HG03439 (cell line): ENCODE measurements around the gene KCNE5.
"Not testable (repeated sequence)": the region's sequence is repeated elsewhere in the genome, so short reads cannot be mapped to it uniquely, and the experiment has no call there.

Source experiments
- ATAC-seq: cut with Tn5 transposase; IDR thresholded peaks from one replicate; pipeline ENCODE4 v1.9.1; 2021; ENCODE audit warnings: mild to moderate bottlenecking, moderate library complexity; ENCODE audit not compliant: unreplicated experiment

Gene KCNE5, protein sequence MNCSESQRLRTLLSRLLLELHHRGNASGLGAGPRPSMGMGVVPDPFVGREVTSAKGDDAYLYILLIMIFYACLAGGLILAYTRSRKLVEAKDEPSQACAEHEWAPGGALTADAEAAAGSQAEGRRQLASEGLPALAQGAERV

DNA sequence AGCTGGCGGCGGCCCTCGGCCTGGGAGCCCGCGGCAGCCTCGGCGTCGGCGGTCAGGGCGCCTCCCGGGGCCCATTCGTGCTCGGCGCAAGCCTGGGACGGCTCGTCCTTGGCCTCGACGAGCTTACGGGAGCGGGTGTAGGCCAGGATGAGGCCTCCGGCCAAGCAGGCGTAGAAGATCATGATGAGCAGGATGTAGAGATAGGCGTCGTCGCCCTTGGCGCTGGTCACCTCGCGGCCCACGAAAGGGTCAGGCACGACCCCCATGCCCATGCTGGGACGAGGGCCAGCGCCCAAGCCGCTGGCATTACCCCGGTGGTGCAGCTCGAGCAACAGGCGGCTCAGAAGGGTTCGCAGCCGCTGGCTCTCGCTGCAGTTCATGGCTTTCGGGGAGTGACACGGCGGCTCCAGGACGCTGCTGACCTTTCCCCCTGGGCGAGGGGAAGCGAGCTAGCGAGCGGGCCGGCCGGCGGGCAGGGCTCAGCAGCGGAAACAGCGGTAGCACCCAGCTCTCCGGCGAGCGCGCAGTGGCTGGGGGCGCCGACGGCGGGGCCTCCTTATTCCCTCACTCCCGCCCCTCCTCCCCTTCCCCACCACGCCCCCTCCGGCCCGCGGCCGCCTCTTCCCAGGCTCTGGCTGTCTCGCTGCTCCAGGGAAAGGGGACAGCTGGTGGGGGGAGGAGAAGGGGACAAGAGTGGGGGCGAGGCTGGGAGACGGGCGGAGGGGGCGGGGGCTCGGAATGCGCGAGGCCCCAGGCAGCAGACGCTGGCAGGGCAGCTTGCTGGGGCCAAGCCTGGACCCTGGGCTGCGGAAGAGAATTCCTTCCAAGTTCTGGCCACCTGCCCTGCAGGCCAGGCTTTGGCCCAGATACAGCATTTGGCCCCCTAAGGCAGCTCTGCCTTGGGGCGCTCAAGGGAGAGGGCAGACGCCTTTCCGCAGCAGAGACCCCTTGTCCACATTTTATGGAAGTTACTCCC lies at the start of gene KCNE5:
TSS of gene KCNE5 (minus strand) at position 532 of the 976 bp plus-strand sequence. CDS start at position 380, 152 bp downstream.
- ATAC-seq, result no peak

DNA sequence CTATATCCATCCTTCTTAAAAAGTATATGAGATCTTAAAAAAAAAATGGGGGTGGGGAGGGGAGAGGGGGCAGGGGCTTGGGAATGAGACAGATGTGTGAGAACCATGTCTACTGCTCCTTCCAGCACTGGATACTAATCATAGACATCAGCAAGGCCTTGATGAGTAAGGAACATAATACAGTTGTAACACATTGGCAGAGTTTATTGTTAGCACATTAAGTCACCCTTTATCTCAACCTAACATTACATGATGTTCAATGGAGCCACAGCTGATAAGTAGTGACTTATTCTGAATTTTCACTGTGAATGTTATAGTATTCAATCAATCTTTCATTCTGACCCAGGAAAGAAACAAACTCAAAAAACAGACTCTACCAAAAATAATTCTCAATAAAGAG lies 47.3 kb upstream of the KCNE5 start:
- ATAC-seq, result no peak

DNA sequence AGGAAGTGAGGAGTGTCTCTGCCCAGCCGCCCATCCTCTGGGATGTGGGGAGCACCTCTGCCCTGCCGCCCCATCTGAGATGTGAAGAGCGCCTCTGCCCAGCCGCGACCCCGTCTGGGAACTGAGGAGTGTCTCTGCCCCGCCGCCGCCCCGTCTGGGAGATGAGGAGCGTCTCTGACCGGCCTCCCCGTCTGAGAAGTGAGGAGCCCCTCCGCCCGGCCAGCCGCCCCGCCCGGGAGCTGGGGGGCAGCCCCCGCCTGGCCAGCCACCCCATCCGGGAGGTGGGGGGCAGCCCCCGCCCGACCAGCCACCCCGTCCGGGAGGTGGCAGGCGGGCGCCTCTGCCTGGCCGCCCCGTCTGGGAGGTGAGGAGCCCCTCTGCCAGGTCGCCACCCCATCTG lies 46.2 kb upstream of the KCNE5 start:
- not testable (repeated sequence) for ATAC-seq

DNA sequence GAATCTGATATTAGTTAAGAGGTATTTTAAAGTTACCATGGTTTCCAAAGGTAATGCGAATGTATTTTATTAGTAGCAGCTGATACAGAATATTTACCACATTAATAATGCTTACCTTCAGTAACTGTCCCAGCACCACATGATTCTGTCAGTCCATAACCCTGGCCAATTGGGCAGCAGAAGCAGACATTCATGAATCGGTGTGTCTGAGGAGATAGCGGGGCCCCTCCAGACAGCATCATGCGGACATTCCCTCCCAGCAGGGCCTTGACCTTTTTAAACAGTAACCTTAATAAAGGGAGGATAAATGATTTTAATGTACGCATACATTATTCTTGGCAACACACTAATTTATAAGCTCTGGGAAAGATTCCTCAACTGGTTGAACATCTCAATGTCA lies 43.0 kb upstream of the KCNE5 start:
- no peak for ATAC-seq

DNA sequence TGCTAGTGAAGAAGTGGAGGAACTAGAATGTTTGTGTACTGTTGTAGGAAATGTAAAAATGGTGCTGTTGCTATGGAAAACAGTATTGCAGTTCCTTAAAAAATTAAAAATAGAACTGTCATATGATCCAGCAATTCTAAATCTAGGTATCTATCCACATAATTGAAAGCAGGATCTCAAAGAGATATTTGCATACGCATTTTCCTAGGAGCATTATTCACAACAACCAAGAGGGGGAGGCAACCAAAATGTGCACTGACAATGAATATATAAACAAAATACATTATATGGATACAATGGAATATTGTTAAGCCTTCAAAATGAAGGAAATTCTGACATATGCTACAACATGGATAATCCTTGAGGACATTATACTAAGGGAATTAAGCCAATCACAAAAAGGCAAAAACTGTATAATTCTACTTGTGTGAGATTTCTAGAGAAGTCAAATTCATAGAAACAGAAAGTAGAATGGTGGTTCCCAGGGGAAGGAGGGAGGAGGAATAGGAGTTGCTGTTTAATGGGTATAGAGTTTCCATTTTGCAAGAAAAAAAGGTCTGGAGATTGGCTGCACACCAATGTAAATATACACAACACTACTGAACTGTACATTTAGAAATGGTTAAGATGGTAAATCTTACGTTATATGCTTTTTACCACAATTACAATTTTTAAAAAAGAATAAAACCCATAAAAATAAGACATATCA lies 35.6 kb upstream of the KCNE5 start:
- no peak for ATAC-seq

DNA sequence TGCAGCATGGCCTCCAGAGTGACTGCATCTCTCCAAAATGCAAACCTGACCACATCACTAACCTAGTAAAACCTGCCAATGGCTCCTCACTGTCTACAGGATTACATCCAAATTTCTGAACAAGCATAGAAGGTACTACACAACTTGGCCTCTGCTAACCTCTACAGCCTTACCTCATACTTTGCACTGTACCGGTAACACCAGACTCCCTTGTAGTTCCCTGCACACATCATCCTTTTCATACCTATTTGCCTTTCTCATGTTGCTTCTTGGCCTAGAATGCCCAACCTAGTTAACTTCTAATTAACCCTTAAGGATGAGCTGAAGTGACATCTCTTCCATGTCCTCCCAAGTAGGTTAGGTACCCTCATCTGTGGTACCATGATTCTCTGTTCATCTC lies 33.4 kb upstream of the KCNE5 start:
- ATAC-seq, result no peak

DNA sequence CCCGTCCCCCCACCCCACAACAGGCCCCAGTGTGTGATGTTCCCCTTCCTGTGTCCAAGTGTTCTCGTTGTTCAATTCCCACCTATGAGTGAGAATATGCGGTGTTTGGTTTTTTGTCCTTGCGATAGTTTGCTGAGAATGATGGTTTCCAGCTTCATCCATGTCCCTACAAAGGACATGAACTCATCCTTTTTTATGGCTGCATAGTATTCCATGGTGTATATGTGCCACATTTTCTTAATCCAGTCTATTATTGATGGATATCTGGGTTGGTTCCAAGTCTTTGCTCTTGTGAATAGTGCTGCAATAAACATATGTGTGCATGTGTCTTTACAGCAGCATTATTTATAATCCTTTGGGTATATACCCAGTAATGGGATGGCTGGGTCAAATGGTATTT lies 32.4 kb upstream of the KCNE5 start:
- ATAC-seq, result not testable (repeated sequence)

DNA sequence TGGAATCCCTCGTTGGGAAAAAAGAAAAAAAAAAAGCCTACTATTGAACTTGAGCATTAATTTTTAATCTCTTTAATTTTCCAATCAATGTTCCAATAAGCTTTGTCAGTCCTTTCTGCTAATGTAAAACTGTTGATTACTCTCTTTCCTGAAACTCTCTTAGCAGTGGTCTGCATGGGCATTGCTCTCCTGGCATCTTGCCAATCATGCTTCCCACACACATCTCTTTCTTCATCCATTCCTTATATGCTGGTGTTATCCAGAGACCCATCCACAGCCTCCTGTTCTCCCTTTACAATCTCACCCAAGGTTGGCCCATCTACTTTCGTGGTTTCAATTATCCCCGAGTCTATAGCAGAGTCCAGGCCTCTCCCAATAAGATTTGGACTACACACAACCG lies 31.8 kb upstream of the KCNE5 start:
- no peak for ATAC-seq

DNA sequence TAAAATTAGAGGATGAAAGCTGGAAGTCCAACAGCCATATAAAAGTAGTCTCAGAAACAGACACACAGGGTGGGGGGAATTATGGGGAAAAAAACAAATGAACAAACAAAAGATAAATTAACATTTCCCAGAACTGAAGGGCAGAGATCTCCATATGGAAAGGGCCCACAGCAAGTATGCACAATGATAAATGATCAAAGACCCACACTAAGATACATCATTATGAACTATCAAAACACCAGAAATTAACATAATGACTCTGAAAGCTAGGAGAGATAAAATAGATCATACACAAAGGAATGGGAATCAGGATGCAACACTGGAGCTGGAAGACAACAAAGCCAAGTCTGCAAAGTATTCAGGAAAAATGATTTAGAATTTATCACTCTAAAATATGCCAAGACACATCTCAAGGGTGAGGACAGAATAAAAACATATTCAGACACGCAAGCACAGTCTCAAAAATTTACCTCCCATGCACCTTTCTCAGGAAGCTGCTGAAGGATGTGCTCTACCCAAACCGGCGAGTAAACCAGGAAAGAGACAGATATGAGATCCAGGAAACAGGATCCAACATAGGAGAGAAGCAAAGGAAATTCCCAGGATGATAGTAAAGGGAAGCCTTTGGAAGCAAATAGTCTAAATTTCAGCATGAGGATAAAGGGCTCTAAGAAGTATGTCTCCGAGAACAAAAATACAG lies 30.7 kb upstream of the KCNE5 start:
- no peak for ATAC-seq

DNA sequence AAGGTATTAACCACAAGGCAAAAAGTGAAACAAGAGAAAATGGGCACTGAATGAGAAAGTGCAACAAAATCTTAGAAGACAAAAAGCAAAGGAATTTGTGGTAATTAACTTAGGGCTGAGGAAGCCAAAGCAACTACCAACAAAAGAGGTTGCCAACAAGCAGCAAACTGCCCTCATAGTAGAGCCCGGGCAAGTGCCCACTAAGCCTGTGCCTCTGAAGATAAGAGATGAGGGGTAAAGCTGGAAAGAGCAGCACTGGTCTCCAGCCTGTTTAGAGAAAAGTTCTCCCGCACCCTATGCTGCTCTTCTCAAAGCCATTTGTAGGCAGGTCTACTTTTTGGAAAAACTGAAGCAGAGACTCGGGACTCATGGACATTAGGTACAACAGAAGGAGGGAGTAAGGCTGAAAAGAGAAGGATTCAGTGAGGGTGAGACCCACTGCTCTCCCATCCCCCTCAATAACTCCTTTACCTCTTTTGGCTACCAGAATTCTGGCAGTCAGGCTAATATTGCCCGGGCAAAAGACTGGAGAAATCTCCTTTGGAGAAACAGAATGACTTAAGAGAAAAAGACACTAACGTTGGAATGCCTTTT lies 29.6 kb upstream of the KCNE5 start:
- no peak for ATAC-seq

DNA sequence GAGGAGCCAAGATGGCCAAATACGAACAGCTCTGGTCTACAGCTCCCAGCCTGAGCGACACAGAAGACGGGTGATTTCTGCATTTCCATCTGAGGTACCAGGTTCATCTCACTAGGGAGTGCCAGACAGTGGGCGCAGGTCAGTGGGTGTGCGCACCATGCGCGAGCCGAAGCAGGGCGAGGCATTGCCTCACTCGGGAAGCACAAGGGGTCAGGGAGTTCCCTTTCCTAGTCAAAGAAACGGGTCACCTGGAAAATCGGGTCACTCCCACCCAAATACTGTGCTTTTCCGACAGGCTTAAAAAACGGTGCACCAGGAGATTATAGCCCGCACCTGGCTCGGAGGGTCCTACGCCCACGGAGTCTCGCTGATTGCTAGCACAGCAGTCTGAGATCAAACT lies 19.7 kb upstream of the KCNE5 start:
- not testable (repeated sequence) for ATAC-seq

DNA sequence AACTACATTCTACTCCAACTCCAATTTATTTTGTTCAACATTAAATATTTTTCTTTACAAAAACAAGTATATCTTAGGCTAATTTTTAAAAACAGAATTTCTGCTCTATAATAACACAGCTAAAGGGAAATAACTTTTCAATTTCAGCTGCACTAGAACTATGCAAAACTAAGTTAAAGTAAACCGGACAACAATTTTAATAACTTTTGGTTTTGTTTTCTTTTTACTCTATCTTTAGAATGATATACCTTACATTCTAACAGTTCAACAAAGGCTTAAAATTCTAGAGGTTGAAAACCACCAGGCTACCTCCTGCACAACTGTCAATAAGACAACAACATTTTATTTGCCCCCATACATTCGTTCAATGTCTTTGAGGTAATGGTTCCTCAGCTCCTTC lies 18.7 kb upstream of the KCNE5 start:
- no peak for ATAC-seq

DNA sequence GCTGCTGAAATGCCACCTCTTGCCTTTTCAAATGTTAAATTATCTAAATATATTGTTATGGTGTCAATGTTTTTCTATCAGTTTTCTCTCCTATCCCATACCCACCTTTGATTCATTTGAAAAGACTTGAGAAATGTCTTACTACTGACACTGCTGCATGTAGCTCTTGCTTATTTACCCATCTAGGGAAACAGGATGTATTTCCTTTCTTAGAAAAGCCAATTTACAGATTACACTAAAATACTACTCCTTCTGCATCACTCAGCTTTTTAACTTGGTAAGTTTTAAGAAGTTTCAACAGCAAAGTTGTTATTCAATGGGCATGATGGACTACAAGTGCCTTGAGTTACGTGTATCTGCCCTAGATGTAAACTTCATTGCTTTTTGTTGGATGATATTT lies 13.2 kb upstream of the KCNE5 start:
- ATAC-seq, result no peak

DNA sequence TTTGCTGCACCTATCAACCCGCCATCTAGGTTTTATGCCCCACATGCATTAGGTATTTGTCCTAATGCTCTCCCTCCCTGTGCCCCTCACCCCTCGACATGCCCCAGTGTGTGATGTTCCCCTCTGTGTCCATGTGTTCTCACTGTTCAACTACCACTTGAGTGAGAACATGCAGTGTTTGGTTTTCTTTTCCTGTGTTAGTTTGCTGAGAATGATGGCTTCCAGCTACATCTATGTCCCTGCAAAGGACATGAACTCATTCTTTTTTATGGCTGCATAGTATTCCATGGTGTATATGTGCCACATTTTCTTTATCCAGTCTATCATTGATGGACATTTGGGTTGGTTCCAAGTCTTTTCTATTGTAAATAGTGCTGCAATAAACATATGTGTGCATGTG lies 12.5 kb upstream of the KCNE5 start:
- ATAC-seq, result not testable (repeated sequence)

DNA sequence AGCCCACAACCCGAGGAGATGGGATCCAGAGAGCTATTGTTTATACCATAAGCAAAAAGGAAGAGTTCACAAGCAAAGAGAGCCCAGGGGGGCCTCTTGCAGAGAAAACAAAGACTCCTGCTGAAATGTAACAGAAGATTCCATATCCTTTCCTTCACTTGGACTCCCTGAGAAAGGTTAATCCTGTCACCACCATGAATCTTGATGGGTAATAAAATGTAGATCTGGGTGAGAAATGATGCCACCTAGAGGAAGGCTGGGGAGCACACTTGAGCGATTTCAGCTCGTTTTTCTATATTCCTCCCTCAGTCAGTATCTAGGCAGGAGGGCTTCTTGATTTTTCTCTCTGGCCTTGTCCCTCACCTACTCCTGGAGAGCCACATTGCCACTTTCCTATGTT lies 10.2 kb upstream of the KCNE5 start:
- ATAC-seq, result no peak

DNA sequence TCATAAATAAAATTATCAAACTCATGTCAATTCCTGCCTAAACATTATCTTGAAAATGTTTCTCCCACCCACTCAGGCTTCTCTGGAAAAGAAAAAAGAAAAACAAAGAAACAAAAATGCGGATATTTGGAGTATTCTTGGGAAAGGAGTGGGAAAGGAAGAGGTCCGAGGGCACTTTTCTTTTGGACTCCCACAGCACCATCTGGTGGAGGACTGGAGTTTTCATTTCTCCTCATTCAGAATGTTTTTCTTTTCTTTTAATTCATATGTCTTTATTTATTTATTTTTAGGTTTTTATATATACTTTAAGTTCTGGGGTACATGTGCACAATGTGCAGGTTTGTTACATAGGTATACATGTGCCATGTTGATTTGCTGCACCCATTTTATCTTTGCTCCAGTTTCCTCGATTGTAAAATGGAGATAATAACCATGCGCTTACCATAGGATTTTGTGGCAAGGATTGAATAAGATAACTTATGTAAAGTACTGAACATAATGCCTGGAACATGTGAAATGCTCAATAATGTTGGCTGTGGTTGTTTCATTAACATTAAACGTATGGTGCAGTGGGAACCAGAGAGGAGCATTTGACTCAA lies 8.0 kb upstream of the KCNE5 start:
- ATAC-seq, result no peak

DNA sequence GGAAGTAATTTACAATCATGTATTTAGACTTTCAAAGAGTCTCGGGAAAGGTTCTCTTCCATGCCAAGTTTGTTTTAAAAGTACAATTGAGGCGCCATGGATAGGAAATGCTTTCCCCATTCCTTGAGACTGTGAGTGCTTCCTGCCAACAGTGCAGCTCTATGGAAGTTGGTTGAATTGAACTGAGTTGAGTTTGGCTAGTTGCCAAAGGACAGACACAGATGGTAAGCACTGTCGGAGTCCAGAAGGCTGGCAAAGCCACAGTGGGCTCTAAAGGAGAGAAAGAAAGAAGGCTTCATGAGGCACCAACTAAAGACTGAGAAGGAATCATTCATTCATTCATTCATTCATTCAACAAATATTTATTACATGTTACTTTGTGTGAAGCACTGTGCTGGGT lies 4.3 kb upstream of the KCNE5 start:
- ATAC-seq, result no peak

DNA sequence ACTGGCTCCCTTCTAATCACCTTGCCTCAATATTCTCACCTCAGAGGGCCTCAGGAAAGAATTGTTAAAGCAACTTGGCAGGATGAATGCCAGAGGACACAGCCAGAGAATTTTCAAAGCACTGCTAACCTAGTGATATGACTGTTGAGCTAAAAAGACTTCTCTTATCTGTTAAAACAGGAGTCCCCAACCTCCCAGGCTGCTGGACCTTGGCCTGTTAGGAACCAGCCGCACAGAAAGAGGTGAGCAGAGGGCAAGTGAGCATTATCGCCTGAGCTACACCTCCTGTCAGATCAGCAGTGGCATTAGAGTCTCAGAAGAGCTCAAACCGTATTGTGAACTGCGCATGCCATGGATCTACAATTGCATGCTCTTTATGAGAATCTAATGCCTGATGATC lies 1.7 kb upstream of the KCNE5 start:
- ATAC-seq, result no peak

DNA sequence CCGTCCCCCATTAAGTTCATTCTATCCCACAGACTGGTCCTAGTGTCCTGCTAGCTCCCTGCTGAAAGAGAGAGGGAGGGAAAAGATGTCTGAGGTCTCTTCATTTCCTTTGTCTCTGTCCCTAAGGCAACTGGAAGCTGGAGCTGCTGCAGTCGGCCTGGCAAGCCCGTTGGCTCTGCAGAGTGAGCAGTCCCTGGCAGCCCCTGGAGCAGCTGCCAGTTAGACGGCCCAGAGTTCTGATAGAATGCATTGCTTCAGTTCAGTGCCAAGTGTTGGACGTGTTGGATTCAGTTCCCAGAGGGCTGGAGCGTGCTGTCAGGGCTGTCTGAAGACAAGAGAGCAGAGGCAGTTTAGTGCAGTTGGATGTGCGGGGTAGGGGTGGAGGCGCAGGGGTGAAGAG lies 975 bp downstream of the KCNE5 start:
- ATAC-seq, result no peak

DNA sequence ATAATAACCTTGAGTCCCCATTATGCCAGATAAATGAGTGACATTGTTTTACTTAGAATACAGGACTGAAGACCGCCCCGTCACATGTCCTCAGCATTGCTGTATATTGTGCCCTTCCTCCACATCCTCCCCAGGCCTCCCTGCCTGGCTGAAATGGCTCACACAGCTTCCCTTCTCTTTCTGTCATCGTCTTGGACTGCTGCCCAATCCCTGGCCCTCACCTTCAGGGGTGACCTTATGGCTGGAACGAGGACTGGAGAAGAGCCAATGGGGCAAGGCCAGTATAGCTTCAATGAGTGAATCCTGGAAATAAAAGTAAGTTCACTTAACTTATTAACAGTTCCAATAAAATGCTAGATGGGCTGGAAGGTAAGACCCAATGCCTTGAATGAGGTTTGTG lies 2.7 kb downstream of the KCNE5 start:
- ATAC-seq, result no peak
